ENCODE data around the gene TIMM44. TPM values are rescaled to one million over a fixed set of nuclear protein-coding genes. Genes with fewer than 3 reads are reported as not detected.

Gene TIMM44
- total and polyA plus RNA-seq, 10 donors: 33.2 to 94.9 (median 64.7) TPM

DNA sequence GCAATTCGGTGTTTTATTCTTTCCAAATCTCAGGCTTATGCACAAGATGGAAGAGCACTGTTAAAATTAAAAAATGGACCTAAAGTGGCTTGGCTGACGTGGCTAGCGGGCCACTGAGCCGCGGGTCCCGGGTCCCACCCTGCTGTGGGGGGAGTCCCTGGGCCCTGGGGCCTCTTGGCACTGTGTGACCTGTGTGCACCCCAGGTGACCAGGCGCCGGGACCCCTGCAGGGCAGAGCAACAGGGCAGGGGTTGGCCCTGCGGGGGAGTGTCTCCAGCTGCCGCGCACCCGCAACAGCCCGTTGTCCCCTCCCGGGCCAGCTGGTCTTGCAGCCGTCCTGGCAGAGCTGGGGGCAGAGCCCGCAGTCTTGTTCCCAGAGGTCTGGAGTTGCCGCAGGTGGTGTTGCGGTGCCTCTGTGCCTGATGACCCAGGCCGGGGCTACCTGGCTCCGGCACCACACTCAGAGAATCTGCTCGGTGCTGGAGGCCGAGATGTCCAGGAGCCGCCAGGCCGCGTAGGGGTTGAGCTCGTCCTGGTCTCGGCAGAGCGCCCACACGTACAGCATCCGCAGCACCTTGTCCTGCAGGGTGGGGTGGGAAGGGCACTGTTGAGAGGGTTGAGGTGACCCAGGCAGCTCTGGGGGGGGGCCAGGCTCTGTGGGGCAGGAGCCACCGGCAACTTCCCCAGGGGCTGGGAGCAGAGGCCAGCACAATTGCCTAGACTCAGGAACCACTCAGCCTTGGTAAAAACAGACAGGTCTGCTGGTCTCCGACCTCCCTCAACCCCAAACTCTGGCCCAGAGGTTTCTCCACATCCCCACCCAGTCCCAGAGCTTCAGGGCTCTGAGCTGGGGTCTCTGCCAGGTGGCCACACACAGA, 16.5 kb downstream of the TIMM44 start:
- 63 to 89% (median 83%) methylated on average over 8 to 32 of the region's 32 CpGs for WGBS, 5 donors
- intact Hi-C loops (cut with DNase I; ENCODE audit: low total_unique reads): no loop called here
- no peaks in the 10 kb centered on the region for H3K9me3 ChIP-seq
- TF ChIP-seq POLR2AphosphoS5 (IDR thresholded peaks at IDR 0.05): peak in 2 of 3 donors; percentile 2 to 53
- TF ChIP-seq, protein P1, sequence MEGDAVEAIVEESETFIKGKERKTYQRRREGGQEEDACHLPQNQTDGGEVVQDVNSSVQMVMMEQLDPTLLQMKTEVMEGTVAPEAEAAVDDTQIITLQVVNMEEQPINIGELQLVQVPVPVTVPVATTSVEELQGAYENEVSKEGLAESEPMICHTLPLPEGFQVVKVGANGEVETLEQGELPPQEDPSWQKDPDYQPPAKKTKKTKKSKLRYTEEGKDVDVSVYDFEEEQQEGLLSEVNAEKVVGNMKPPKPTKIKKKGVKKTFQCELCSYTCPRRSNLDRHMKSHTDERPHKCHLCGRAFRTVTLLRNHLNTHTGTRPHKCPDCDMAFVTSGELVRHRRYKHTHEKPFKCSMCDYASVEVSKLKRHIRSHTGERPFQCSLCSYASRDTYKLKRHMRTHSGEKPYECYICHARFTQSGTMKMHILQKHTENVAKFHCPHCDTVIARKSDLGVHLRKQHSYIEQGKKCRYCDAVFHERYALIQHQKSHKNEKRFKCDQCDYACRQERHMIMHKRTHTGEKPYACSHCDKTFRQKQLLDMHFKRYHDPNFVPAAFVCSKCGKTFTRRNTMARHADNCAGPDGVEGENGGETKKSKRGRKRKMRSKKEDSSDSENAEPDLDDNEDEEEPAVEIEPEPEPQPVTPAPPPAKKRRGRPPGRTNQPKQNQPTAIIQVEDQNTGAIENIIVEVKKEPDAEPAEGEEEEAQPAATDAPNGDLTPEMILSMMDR (IDR thresholded peaks at IDR 0.05 in 8 of 11, conservative IDR thresholded peaks at IDR 0.05 in 3 of 11): no peak
- no peak for TF ChIP-seq POLR2A (IDR thresholded peaks at IDR 0.05)
- H3K27ac ChIP-seq: peak overlapping the region in 3 of 8 donors; percentile 79 to 84 (median 83)
- peaks cover 0 to 14% (median 0%) of the 10 kb centered on the region in 7 donors for H3K27me3 ChIP-seq (replicated peaks in 1 of 7)
- peaks cover 13 to 93% (median 61%) of the 10 kb centered on the region in 6 donors for H3K4me1 ChIP-seq
- peak overlapping the region in 3 of 8 donors; percentile 47 to 75 (median 52) for H3K4me3 ChIP-seq
- peaks cover 7 to 52% (median 27%) of the 10 kb centered on the region in 6 donors for H3K36me3 ChIP-seq
- peak; percentile 81 for DNase-seq

- Histone ChIP-seq H3K36me3 (peaks cover 3 to 48% (median 19%) of the 10 kb centered on the region in 6 donors), H3K9me3 (no peaks in the 10 kb centered on the region), H3K27ac (peak within 1 kb of the TSS in 5 of 8 donors; percentile 27 to 83 (median 48)), H3K4me3 (peak within 1 kb of the TSS; percentile 14 to 75 (median 43)), H3K4me1 (peaks cover 21 to 93% (median 64%) of the 10 kb centered on the region in 6 donors), H3K27me3 (replicated peaks in 1 of 7) (peaks cover 0 to 14% (median 0%) of the 10 kb centered on the region in 7 donors)
- TF ChIP-seq, protein P1 (IDR thresholded peaks at IDR 0.05 in 8 of 11, conservative IDR thresholded peaks at IDR 0.05 in 3 of 11): no peak
- TF ChIP-seq POLR2AphosphoS5 (IDR thresholded peaks at IDR 0.05): peak in 2 of 3 donors; percentile 58 to 65
- intact Hi-C loops (cut with DNase I; ENCODE audit: low total_unique reads): no loop called here
- 15 to 34% (median 26%) methylated on average over 30 to 65 of the region's 65 CpGs for WGBS, 5 donors
- peak; percentile 93 for DNase-seq
Observed at GRCh38 chr19:7926021-7926726, 17.3 kb downstream of the TIMM44 start, which contains the start of gene CTXN1. CTXN1 (minus strand) TSS chr19:7926135; CDS start chr19:7925538, 597 bp downstream.

DNA sequence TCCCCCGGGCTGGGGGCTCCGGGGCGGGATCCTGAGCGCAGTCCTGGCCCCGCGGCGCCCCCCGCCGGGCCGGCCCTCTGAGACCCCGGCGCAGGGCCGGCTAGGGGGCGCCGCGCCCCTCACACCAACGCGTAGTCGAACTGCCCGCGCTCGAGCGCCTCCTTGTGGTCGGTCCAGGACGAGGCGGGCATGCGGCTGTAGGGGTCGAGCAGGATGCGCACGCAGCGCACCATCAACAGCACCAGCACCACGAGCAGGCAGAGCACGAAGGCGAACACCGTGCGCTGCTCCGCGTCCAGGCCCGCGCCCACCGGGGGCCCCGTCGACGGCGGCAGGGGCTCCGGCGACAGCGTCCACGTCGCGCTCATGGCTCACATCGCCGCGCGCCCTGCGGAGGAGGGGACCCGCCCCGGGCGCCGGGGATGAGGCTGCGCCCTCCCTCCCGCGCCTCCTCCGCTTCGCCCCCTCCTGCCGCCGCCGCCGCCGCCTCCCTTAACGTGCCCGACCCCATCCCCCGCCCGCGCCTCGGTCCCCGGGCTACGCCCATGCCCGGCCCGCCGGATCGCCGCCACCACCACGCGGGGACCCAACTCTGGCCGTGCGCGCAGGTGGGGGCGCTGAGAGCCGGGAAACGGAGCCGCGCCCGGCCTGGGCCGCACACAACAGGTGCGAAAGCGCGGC, 18.2 kb downstream of the TIMM44 start:
- DNase-seq: peak; percentile 92
- H3K9me3 ChIP-seq: no peaks in the 10 kb centered on the region
- whole genome bisulfite sequencing, 5 donors: 0 to 5% (median 1%) methylated on average over 4 to 98 of the region's 98 CpGs
- H3K4me1 ChIP-seq: peaks cover 22 to 88% (median 61%) of the 10 kb centered on the region in 6 donors
- intact Hi-C loops (cut with DNase I; ENCODE audit: low total_unique reads): no loop called here
- peak overlapping the region; percentile 14 to 75 (median 43) for H3K4me3 ChIP-seq
- H3K27ac ChIP-seq: peak overlapping the region in 1 of 8 donors; percentile 7
- TF ChIP-seq, protein P1 (IDR thresholded peaks at IDR 0.05 in 8 of 11, conservative IDR thresholded peaks at IDR 0.05 in 3 of 11): peak; percentile 46 to 93 (median 89)
- TF ChIP-seq POLR2A (IDR thresholded peaks at IDR 0.05): no peak
- TF ChIP-seq POLR2AphosphoS5 (IDR thresholded peaks at IDR 0.05): peak; percentile 12 to 58 (median 23)
- peaks cover 3 to 40% (median 11%) of the 10 kb centered on the region in 6 donors for H3K36me3 ChIP-seq
- peaks cover 0 to 14% (median 0%) of the 10 kb centered on the region in 7 donors for H3K27me3 ChIP-seq (replicated peaks in 1 of 7)
